Measurements from ENCODE around the gene RORC. TPM values are rescaled to one million over a fixed set of nuclear protein-coding genes. Genes with fewer than 3 reads are reported as not detected.

RORC gene
- total and polyA plus RNA-seq, 12 donors, result 4.0 to 21.0 (median 13.3) TPM

GRCh38 chr1:151862604-151863003 is 31.0 kb upstream of the RORC start:
- Histone ChIP-seq H3K4me1 (peaks cover 0 to 14% (median 0%) of the 10 kb centered on the region in 9 donors), H3K27ac (no peak overlapping the region), H3K9me3 (no peaks in the 10 kb centered on the region), H3K27me3 (no peaks in the 10 kb centered on the region), H3K36me3 (no peaks in the 10 kb centered on the region), H3K4me3 (no peak overlapping the region)
- ATAC-seq (no peak), DNase-seq (no peak)
- no peak for TF ChIP-seq CTCF (IDR thresholded peaks at IDR 0.05)
- intact Hi-C loops (cut with DNase I), result no loop called here

- intact Hi-C loops (cut with DNase I), result no loop called here
- Histone ChIP-seq H3K27me3 (no peaks in the 10 kb centered on the region), H3K9me3 (no peaks in the 10 kb centered on the region), H3K27ac (no peak overlapping the region), H3K4me1 (peaks cover 0 to 21% (median 2%) of the 10 kb centered on the region in 9 donors), H3K4me3 (no peak overlapping the region), H3K36me3 (no peaks in the 10 kb centered on the region)
- DNase-seq (no peak), ATAC-seq (peak in 1 of 8 donors; percentile 51)
- 72 to 77% methylated on average over 7 of the region's 7 CpGs for WGBS, 2 donors
- no peak for TF ChIP-seq CTCF (IDR thresholded peaks at IDR 0.05)
Observed at GRCh38 chr1:151860504-151861187, 29.0 kb upstream of the RORC start.

- peaks cover 0 to 25% (median 5%) of the 10 kb centered on the region in 9 donors for H3K4me1 ChIP-seq
- no peaks in the 10 kb centered on the region for H3K27me3 ChIP-seq
- ATAC-seq, result no peak
- H3K9me3 ChIP-seq, result no peaks in the 10 kb centered on the region
- H3K36me3 ChIP-seq, result no peaks in the 10 kb centered on the region
- 85 to 87% methylated on average over 6 of the region's 6 CpGs for WGBS, 2 donors
- DNase-seq, result no peak
- intact Hi-C loops (cut with DNase I), result no loop called here
- TF ChIP-seq CTCF (IDR thresholded peaks at IDR 0.05), result no peak
- H3K4me3 ChIP-seq, result no peak overlapping the region
- H3K27ac ChIP-seq, result no peak overlapping the region
Observed at GRCh38 chr1:151859891-151860293, 28.3 kb upstream of the RORC start.

- WGBS, 2 donors, result 86 to 87% methylated on average over 6 of the region's 6 CpGs
- Histone ChIP-seq H3K4me3 (no peak overlapping the region), H3K27me3 (no peaks in the 10 kb centered on the region), H3K36me3 (no peaks in the 10 kb centered on the region), H3K9me3 (no peaks in the 10 kb centered on the region), H3K4me1 (peaks cover 0 to 25% (median 3%) of the 10 kb centered on the region in 9 donors), H3K27ac (no peak overlapping the region)
- no peak for TF ChIP-seq CTCF (IDR thresholded peaks at IDR 0.05)
- intact Hi-C loops (cut with DNase I), result no loop called here
- no peak for DNase-seq
- no peak for ATAC-seq
Observed at GRCh38 chr1:151858886-151859665, 27.5 kb upstream of the RORC start.
